Heart right ventricle (tissue), 16 donors: ENCODE measurements around the gene SLC38A3. TPM values are rescaled to one million over a fixed set of nuclear protein-coding genes. Genes with fewer than 3 reads are reported as not detected.

Experiments
- ATAC-seq, 8 donors: fragments of 200-7000 bp; cut with Tn5 transposase; one replicate each; pipeline ENCODE4 v1.9.1; 2020; ENCODE audit warnings: mild to moderate bottlenecking in 8 of 8, moderate library complexity in 8 of 8, moderate number of reproducible peaks in 1 of 8
- DNase-seq, 2 donors: peaks; one replicate each; pipeline ENCODE4 v3.0.0-alpha.2; 2020
- H3K27ac ChIP-seq, 10 donors: fragments of 200-600 bp; sonication (generic) in 2 of 10; one replicate each; pipeline versions ENCODE4 v1.5.0 to v1.8.0; 2020 to 2022; ENCODE audit warnings: mild to moderate bottlenecking in 3 of 10
- H3K27me3 ChIP-seq, 7 donors: fragments of 200-600 bp; one replicate each; pipeline ENCODE4 v1.8.0; 2021 to 2022; ENCODE audit warnings: mild to moderate bottlenecking in 2 of 7
- H3K36me3 ChIP-seq, 9 donors: fragments of 200-600 bp; sonication (generic) in 1 of 9; one replicate each; pipeline versions ENCODE4 v1.5.0 to v1.8.0; 2020 to 2022; ENCODE audit warnings: mild to moderate bottlenecking in 2 of 9
- H3K4me1 ChIP-seq, 9 donors: fragments of 200-600 bp; sonication (generic) in 1 of 9; one replicate each; pipeline versions ENCODE4 v1.5.0 to v1.8.0; 2020 to 2022; ENCODE audit warnings: mild to moderate bottlenecking in 4 of 9
- H3K4me3 ChIP-seq, 10 donors: fragments of 200-600 bp; sonication (generic) in 2 of 10; one replicate each; pipeline versions ENCODE4 v1.5.0 to v1.8.0; 2020 to 2022; ENCODE audit warnings: mild to moderate bottlenecking in 7 of 10, moderate library complexity in 2 of 10
- H3K9me3 ChIP-seq, 11 donors: fragments of 200-600 bp in 10 of 11; sonication (generic) in 2 of 11; one replicate each; pipeline versions ENCODE4 v1.5.0 to v1.8.0; 2013 to 2022; ENCODE audit warnings: mild to moderate bottlenecking in 2 of 11, control low read depth in 1 of 11, moderate library complexity in 1 of 11
- WGBS, 2 donors: extraction: QIAGEN DNeasy Blood & Tissue Kit; methylation state at CpG; one replicate each; pipeline ENCODE4 v1.1.7; 2013; ENCODE audit warnings: inconsistent platforms in 1 of 2; 5-methylcytosine and 5-hydroxymethylcytosine counted together
- intact Hi-C, 10 donors: fragments of 100-400 bp; cut with DNase I; formaldehyde crosslinking; loops; one replicate each; pipeline versions ENCODE4 v1.11.1 to v1.14.2; 2022
- polyA plus RNA-seq, 2 donors: library from polyadenylated mRNA; stranded (reverse); fragments of 200-250 nt; gene quantifications; one replicate each; pipeline ENCODE4 v1.2.3, GENCODE V29; 2013
- total RNA-seq, 10 donors: library from RNA; stranded (reverse); fragmentation: NEBNext Ultra II Directional in 3 of 10; extraction: Animal tissue kit (Norgen Biotek cat#: 25700) in 3 of 10; gene quantifications; one replicate each; pipeline versions ENCODE4 v1.2.1 to v1.2.4, GENCODE V29; 2021 to 2023
- TF ChIP-seq, protein P1 (sequence below), 9 donors: fragments of 200-600 bp; sonication (generic) in 2 of 9; IDR thresholded peaks; one replicate each; pipeline versions ENCODE4 v1.5.0 to v1.8.0; 2021 to 2022; ENCODE audit warnings: antibody characterized with exemption in 9 of 9, mild to moderate bottlenecking in 5 of 9, moderate library complexity in 1 of 9
- donor health status: Arrhythmogenic right ventricular cardiomyopathy.
- donor health status: ischemic (EF 13 %, LVEDD 7.1; RV severe dilation, severe dysfunction).
- donor health status: healthy with polysubstance abuse.
- donor health status: DM: no; HTN: yes; CAD: no.
- donor health status: DM: no; HTN: no; CAD: no.
- donor health status: ischemic (EF 25% LVEDD 6.9; RV normal size, moderate dysfunction).
- donor health status: ischemic (EF 25% LVEDD 5.7; RV mildly dilated, moderate dysfunction).
- donor health status: healthy.
- donor health status: DM: yes; HTN: yes; CAD: no.
- donor health status: Ischemic cardiomyopathy.
- donor health status: ischemic (EF 35%, LVEDD 5.7; RV mildly dilated, moderate dysfunction).
- donor health status: nonischemic (EF 11% LVEDD 7.7; RV severe dilation, severe dysfunction).
- donor health status: DM: yes; HTN: yes; CAD: no.
- donor health status: PGD.
- donor health status: ischemic (EF 29% LVEDD 5.4; RV normal size, mild dysfunction).
- donor health status: nonischemic (EF 23%, LVEDD 6.1; RV moderate dilation, normal function).

The SLC38A3 gene
- total and polyA plus RNA-seq, 12 donors, result 1.4 to 16.4 (median 11.2) TPM

DNA sequence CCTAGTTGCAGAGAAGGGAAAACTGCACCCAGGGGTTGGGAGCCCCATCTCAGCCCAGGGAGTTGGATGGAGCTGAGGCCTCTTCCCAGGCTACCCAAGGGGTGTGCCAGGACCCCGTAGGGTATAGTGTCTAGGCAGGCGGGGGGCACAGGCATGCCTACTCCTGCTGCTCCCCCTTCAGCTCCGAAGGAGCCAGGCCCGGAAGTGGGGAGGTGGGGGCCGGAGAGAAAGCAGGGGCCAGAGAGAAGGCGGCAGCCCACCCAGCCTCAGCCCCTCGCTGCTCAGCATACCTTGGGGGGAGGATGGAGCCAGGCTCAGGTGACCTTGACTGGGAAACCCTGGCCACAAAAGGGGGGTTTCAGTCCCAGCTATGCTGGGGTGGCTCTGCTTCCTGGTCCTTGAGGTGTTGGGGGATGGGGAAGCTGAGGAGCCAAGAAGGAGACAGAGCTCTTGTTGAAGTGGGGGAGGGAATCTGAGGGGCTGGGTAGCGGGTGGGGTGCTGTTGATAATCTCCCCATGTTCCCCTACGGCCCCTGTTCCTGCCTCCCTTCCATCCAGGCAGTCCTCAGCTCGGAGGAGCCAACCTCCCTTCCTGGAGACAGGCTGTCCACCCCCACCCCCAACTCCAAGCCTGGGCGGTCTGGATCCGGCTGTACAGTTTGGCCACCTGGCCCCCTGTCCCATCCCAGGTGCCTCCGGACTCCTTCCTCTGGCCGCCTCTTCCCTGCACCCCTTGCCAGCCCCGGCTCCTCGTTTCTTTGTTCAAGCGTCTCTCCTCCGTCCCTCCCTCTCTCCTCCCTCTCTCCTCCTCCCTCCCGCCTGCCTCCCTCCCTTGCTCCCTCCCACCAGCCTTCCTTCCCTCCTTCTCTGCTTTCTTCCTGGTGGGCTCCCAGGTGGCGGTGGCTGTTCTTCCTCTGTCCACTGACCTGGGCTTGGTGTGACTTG is 48.2 kb upstream of the SLC38A3 start:
- WGBS, 2 donors, result 47 to 58% methylated on average over 18 to 20 of the region's 20 CpGs
- peaks cover 0 to 41% (median 0%) of the 10 kb centered on the region in 7 donors for H3K27me3 ChIP-seq
- peaks cover 14 to 64% (median 32%) of the 10 kb centered on the region in 9 donors for H3K4me1 ChIP-seq
- TF ChIP-seq, protein P1, sequence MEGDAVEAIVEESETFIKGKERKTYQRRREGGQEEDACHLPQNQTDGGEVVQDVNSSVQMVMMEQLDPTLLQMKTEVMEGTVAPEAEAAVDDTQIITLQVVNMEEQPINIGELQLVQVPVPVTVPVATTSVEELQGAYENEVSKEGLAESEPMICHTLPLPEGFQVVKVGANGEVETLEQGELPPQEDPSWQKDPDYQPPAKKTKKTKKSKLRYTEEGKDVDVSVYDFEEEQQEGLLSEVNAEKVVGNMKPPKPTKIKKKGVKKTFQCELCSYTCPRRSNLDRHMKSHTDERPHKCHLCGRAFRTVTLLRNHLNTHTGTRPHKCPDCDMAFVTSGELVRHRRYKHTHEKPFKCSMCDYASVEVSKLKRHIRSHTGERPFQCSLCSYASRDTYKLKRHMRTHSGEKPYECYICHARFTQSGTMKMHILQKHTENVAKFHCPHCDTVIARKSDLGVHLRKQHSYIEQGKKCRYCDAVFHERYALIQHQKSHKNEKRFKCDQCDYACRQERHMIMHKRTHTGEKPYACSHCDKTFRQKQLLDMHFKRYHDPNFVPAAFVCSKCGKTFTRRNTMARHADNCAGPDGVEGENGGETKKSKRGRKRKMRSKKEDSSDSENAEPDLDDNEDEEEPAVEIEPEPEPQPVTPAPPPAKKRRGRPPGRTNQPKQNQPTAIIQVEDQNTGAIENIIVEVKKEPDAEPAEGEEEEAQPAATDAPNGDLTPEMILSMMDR (IDR thresholded peaks at IDR 0.05), result no peak
- DNase-seq (no peak), ATAC-seq (peak in 2 of 8 donors; percentile 3 to 14)
- intact Hi-C loops, result loop anchor here in 1 of 10 donors (1.0 kb wide), 1 partner anchor 15 kb away; no protein-coding TSS in a partner anchor
- peak overlapping the region; percentile 68 to 91 (median 84) for H3K27ac ChIP-seq
- H3K36me3 ChIP-seq, result no peaks in the 10 kb centered on the region
- no peaks in the 10 kb centered on the region for H3K9me3 ChIP-seq
- peak overlapping the region; percentile 6 to 67 (median 60) for H3K4me3 ChIP-seq

DNA sequence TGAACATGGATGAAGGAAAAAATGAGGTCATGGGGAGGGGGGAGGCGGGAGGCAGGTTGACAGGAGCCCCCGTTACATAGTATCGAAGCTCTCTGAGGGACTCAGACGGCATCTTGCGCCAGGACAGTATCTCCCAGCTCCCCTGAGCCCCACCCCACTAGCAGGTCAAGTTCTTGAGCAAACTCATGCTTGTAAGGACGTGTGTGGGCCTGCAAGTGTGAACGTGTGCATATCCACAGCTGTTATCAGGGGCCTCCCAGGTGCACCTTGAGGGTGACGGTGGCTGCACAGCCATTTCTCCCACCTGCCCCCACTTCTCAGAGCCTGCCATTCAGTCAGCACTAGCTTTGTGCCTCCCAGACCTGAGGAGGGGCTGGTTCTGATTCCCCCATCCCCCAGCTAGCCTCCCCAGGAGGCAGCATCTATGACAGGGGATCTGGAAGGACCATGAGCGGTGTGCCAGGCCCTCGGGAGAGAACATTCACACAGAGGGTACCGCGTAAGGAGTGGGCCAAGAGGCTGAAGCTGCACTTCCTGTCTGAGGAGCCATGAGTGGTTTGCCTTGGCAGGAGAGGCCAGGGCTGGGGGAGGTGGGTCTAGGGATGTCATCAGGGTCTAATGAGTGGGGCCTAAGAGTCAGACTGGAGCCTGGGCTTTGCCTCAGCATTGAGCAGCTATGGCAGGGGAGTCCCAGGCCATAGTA is 47.1 kb upstream of the SLC38A3 start:
- Histone ChIP-seq H3K4me1 (peaks cover 19 to 76% (median 41%) of the 10 kb centered on the region in 9 donors), H3K4me3 (peak overlapping the region in 2 of 10 donors; percentile 55 to 62), H3K36me3 (no peaks in the 10 kb centered on the region), H3K27ac (peak overlapping the region; percentile 16 to 91 (median 84)), H3K9me3 (no peaks in the 10 kb centered on the region), H3K27me3 (peaks cover 0 to 41% (median 0%) of the 10 kb centered on the region in 7 donors)
- intact Hi-C loops, result loop anchor here in 1 of 10 donors (1.0 kb wide), 1 partner anchor 14 kb away; no protein-coding TSS in a partner anchor
- WGBS, 2 donors, result 73 to 85% methylated on average over 12 of the region's 12 CpGs
- ATAC-seq, result no peak
- DNase-seq, result no peak
- TF ChIP-seq, protein P1 (IDR thresholded peaks at IDR 0.05), result no peak

DNA sequence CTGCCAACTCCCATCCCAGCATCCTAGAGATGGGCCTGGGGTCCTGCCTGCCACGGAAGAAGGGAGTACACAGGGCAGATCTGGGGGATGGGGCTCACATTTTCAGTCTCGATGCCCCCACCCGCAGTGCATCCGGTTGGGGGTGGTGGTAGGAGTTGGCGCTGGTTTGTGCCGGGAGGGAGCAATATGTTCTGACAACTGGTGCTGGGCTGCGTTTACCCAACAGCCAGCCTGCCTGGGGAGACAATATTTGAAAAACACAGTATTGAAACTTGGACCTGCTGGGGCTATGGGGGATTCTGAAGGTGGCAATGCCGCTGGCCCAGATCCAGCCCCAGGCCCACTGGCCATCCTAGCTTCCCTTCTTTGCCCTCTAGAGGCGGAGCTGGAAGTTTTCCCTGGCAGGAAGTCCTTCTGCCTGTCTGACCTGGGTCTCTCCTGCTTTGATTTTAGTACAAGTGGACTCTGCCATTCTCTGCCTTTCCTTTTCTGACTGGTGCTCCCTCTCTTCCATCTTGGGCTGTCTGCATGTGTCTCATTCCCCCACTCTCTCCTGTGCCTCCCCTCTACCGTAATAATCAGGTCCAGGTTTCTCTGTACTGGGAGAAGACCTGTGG is 46.4 kb upstream of the SLC38A3 start:
- DNase-seq (no peak), ATAC-seq (no peak)
- H3K27me3 ChIP-seq, result peaks cover 0 to 39% (median 0%) of the 10 kb centered on the region in 7 donors
- TF ChIP-seq, protein P1 (IDR thresholded peaks at IDR 0.05), result no peak
- H3K36me3 ChIP-seq, result no peaks in the 10 kb centered on the region
- 59 to 86% methylated on average over 10 of the region's 10 CpGs for WGBS, 2 donors
- no peak overlapping the region for H3K4me3 ChIP-seq
- no peaks in the 10 kb centered on the region for H3K9me3 ChIP-seq
- H3K4me1 ChIP-seq, result peaks cover 19 to 82% (median 48%) of the 10 kb centered on the region in 9 donors
- intact Hi-C loops, result no loop called here
- peak overlapping the region; percentile 22 to 91 (median 84) for H3K27ac ChIP-seq

DNA sequence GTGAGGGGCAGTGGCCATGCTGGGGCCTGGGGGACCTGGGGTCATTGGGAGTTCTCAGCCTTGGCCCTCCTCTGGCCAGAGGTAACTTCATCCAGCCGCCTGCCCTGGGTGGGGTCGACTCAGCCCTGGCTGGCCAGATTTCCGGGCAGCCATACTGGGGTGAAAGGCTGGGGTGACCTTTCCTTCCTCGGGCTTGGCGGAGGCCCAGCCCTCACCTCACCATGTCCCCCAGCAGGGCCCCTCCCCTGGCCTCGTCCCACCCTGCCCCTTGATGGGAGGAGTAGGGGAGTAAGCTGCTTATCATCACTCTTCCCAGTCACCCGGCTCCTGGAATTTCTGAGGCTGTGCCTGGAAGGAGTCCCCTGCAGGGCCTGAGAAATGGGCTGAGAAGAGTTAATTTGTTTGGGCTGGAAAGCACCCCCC is 44.5 kb upstream of the SLC38A3 start:
- peak; percentile 49 to 78 (median 64) for ATAC-seq
- peaks cover 32 to 95% (median 64%) of the 10 kb centered on the region in 9 donors for H3K4me1 ChIP-seq
- TF ChIP-seq, protein P1 (IDR thresholded peaks at IDR 0.05), result no peak
- no peaks in the 10 kb centered on the region for H3K36me3 ChIP-seq
- H3K27me3 ChIP-seq, result peaks cover 0 to 26% (median 0%) of the 10 kb centered on the region in 7 donors
- H3K9me3 ChIP-seq, result no peaks in the 10 kb centered on the region
- peak; percentile 54 to 68 for DNase-seq
- H3K4me3 ChIP-seq, result peak overlapping the region in 4 of 10 donors; percentile 8 to 29 (median 26)
- peak overlapping the region; percentile 60 to 91 (median 84) for H3K27ac ChIP-seq
- intact Hi-C loops, result no loop called here
- WGBS, 2 donors, result 43 to 45% methylated on average over 7 of the region's 7 CpGs
